Chondrocyte (in vitro differentiated cells): ENCODE results near the gene ZBTB6. TPM values are rescaled to one million over a fixed set of nuclear protein-coding genes. Genes with fewer than 3 reads are reported as not detected.
"Not testable (repeated sequence)": the region's sequence is repeated elsewhere in the genome, so short reads cannot be mapped to it uniquely, and the experiment has no call there.

Source experiments
- DNase-seq: peaks from one replicate; pipeline ENCODE4 v3.0.0; 2021; ENCODE audit warnings: mixed read lengths, low spot score
- H3K27ac Mint-ChIP-seq: one replicate; pipeline ENCODE4 v1.8.0; 2021; ENCODE audit warnings: mild to moderate bottlenecking, moderate library complexity, mixed read lengths; ENCODE audit not compliant: unreplicated experiment
- H3K27me3 Mint-ChIP-seq: 2 replicates; pipeline ENCODE4 v1.8.0; 2021; ENCODE audit warnings: low read depth, mixed read lengths
- H3K36me3 Mint-ChIP-seq: 2 replicates; pipeline ENCODE4 v1.8.0; 2021; ENCODE audit warnings: low read depth, mixed read lengths
- H3K4me1 Mint-ChIP-seq: 2 replicates; pipeline ENCODE4 v1.8.0; 2021; ENCODE audit warnings: low read depth, mild to moderate bottlenecking, mixed read lengths
- H3K4me3 Mint-ChIP-seq: one replicate; pipeline ENCODE4 v1.8.0; 2021; ENCODE audit warnings: mild to moderate bottlenecking, moderate library complexity, mixed read lengths; ENCODE audit not compliant: unreplicated experiment
- H3K9me3 Mint-ChIP-seq: 2 replicates; pipeline ENCODE4 v1.8.0; 2021; ENCODE audit warnings: low read depth, mixed read lengths
- CTCF ChIP-seq: fragments of 200-600 bp; sonication (generic); IDR thresholded peaks from 2 replicates; pipeline ENCODE4 v1.5.0; 2021; ENCODE audit warnings: antibody characterized with exemption, mild to moderate bottlenecking, moderate library complexity
- total RNA-seq: library from RNA; stranded (reverse); gene quantifications from 3 replicates; pipeline ENCODE4 v1.2.1, GENCODE V29; 2021

Gene ZBTB6
- total RNA-seq, 1 donor from 2014 or later, result 8.6 TPM

- Mint-ChIP-seq H3K27ac (no peak overlapping the region), H3K4me1 (no peaks in the 10 kb centered on the region), H3K27me3 (no peaks in the 10 kb centered on the region), H3K36me3 (no peaks in the 10 kb centered on the region), H3K9me3 (no peaks in the 10 kb centered on the region), H3K4me3 (no peak overlapping the region)
- TF ChIP-seq CTCF, result no peak
- DNase-seq, result peak; percentile 44
Observed at GRCh38 chr9:122922713-122923112, 9.6 kb upstream of the ZBTB6 start.

GRCh38 chr9:122918310-122918709, 5.2 kb upstream of the ZBTB6 start:
- no peak for DNase-seq
- no peaks in the 10 kb centered on the region for H3K9me3 Mint-ChIP-seq
- no peak for TF ChIP-seq CTCF
- H3K27ac Mint-ChIP-seq, result no peak overlapping the region
- H3K4me3 Mint-ChIP-seq, result no peak overlapping the region
- no peaks in the 10 kb centered on the region for H3K27me3 Mint-ChIP-seq
- peaks cover 3% of the 10 kb centered on the region for H3K4me1 Mint-ChIP-seq
- no peaks in the 10 kb centered on the region for H3K36me3 Mint-ChIP-seq

- TF ChIP-seq CTCF, result peak; percentile 46
- DNase-seq, result no peak
- H3K27me3 Mint-ChIP-seq, result no peaks in the 10 kb centered on the region
- peaks cover 17% of the 10 kb centered on the region for H3K4me1 Mint-ChIP-seq
- H3K36me3 Mint-ChIP-seq, result peaks cover 6% of the 10 kb centered on the region
- H3K27ac Mint-ChIP-seq, result peak overlapping the region; percentile 99
- peak overlapping the region; percentile 92 for H3K4me3 Mint-ChIP-seq
- no peaks in the 10 kb centered on the region for H3K9me3 Mint-ChIP-seq
Observed at GRCh38 chr9:122912671-122912963, 506 bp downstream of the ZBTB6 start.

- not testable (repeated sequence) for H3K36me3 Mint-ChIP-seq, H3K27me3 Mint-ChIP-seq, H3K9me3 Mint-ChIP-seq, DNase-seq, H3K27ac Mint-ChIP-seq, H3K4me3 Mint-ChIP-seq
- H3K4me1 Mint-ChIP-seq, result peaks cover 31% of the 10 kb centered on the region
Observed at GRCh38 chr9:122906122-122906521, 7.0 kb downstream of the ZBTB6 start.

- H3K27me3 Mint-ChIP-seq, result no peaks in the 10 kb centered on the region
- TF ChIP-seq CTCF, result peak; percentile 25
- H3K36me3 Mint-ChIP-seq, result peaks cover 3% of the 10 kb centered on the region
- peaks cover 37% of the 10 kb centered on the region for H3K4me1 Mint-ChIP-seq
- H3K27ac Mint-ChIP-seq, result peak within 1 kb of the TSS; percentile 96
- no peaks in the 10 kb centered on the region for H3K9me3 Mint-ChIP-seq
- DNase-seq, result peak; percentile 99
- peak within 1 kb of the TSS; percentile 88 for H3K4me3 Mint-ChIP-seq
Observed at GRCh38 chr9:122904823-122905710, 8.1 kb downstream of the ZBTB6 start, which contains the start of gene RC3H2. TSS of gene RC3H2 (minus strand) at chr9:122905359. CDS start at chr9:122897509, 7,850 bp downstream.

GRCh38 chr9:122904466-122904822, 8.7 kb downstream of the ZBTB6 start:
- peak overlapping the region; percentile 93 for H3K27ac Mint-ChIP-seq
- no peak for TF ChIP-seq CTCF
- peaks cover 41% of the 10 kb centered on the region for H3K4me1 Mint-ChIP-seq
- peak overlapping the region; percentile 88 for H3K4me3 Mint-ChIP-seq
- no peak for DNase-seq
- no peaks in the 10 kb centered on the region for H3K27me3 Mint-ChIP-seq
- no peaks in the 10 kb centered on the region for H3K9me3 Mint-ChIP-seq
- peaks cover 2% of the 10 kb centered on the region for H3K36me3 Mint-ChIP-seq
